MM.1S (cell line): ENCODE results near the gene RAB44.

Experiments used
- EZH2 ChIP-seq: fragments of 300-600 bp; sonication (generic); optimal IDR thresholded peaks from 2 replicates; pipeline ENCODE3; 2017; ENCODE audit warnings: low read depth, mild to moderate bottlenecking, antibody characterized with exemption, low read length, mixed read lengths
- EZH2phosphoT487 ChIP-seq: fragments of 300-600 bp; sonication (generic); IDR thresholded peaks from 2 replicates; pipeline ENCODE4 v1.6.1; 2018; ENCODE audit warnings: antibody characterized with exemption, low read length
- TF ChIP-seq, protein P1 (sequence below): fragments of 300-600 bp; sonication (generic); IDR thresholded peaks from 2 replicates; pipeline ENCODE4 v1.5.1; 2016; ENCODE audit warnings: antibody characterized with exemption, low read length, mixed read lengths

DNA sequence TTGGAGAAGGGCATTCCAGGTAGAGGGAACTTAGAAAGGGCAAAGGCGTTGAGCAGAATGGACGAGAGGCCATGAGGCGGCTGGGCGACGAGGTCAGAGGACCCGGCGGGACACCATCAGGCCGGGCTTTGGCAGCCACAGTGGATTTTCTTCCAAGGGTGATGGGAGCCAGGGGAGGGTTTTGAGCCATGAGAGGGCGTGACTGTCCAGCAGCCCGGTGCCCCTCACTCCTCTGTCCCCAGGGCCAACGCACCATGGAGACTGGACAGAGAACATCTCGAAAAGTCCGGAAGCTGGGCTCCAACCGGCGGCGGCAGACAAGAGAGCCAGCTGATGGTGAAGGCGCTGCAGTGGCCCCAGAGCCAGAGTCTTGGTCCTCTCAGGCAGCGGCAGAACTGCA, 6.4 kb downstream of the RAB44 start:
- TF ChIP-seq, protein P1, sequence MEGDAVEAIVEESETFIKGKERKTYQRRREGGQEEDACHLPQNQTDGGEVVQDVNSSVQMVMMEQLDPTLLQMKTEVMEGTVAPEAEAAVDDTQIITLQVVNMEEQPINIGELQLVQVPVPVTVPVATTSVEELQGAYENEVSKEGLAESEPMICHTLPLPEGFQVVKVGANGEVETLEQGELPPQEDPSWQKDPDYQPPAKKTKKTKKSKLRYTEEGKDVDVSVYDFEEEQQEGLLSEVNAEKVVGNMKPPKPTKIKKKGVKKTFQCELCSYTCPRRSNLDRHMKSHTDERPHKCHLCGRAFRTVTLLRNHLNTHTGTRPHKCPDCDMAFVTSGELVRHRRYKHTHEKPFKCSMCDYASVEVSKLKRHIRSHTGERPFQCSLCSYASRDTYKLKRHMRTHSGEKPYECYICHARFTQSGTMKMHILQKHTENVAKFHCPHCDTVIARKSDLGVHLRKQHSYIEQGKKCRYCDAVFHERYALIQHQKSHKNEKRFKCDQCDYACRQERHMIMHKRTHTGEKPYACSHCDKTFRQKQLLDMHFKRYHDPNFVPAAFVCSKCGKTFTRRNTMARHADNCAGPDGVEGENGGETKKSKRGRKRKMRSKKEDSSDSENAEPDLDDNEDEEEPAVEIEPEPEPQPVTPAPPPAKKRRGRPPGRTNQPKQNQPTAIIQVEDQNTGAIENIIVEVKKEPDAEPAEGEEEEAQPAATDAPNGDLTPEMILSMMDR: no peak
- TF ChIP-seq EZH2 (no peak), EZH2phosphoT487 (no peak)
